Stimulated activated CD4-positive, alpha-beta T cell treated with anti-CD3 and anti-CD28 coated beads, Interleukin-1b, Interleukin-23, amount 100 ng/mL, for 24 hours (primary cell): ENCODE measurements around the gene CDKN2AIPNL.
"Not testable (repeated sequence)": the region's sequence is repeated elsewhere in the genome, so short reads cannot be mapped to it uniquely, and the experiment has no call there.

Experiments used
- DNase-seq, 4 experiments: peaks; one replicate each; pipeline ENCODE4 v3.0.0-alpha.2; 2020; ENCODE audit warnings: low read depth in 4 of 4, low spot score in 1 of 4

CDKN2AIPNL gene

DNA sequence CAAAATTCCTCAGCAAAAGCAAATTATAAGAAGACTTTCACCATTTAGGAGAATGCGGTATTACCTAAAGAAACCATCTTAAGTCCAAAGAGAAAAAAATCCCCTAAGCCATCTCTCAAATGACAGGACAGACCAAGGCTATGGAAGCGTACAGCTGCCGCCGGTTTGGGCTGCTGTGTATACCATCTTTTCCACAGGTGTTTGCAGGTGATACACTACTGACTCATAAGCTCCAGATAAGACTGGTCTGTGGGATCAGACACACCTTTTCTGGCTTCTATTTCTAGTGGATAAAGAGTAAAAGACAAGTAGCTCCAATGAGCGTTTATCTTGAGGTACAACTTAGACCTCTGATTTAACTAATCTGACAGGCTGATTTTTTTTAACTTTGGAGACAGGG is 7.7 kb downstream of the CDKN2AIPNL start:
- DNase-seq = no peak

DNA sequence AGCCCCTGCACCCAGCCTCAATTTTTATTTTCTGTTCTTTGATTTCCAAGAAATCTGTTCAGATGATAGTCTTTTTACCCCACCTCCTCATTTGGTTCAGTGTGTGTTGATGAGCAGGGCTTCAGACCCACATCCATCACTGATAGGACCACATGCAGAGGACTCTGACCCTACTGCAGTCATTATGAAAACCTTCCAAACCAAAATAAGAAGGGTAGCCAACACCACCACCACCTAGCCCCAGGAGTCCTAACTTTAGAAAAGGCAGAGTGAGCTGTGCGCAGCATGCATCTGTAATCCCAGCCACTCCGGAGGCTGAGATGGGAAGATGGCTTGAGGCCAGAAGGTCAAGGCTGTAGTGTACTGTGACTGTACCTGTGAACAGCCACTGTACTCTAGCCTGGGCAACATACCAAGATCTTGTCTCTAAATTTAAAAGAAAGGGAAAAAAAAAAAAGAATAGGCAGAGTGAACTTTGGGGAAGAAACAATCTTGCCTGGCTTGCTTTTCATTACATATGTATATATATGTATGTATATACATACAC is 13.0 kb downstream of the CDKN2AIPNL start:
- DNase-seq = no peak

DNA sequence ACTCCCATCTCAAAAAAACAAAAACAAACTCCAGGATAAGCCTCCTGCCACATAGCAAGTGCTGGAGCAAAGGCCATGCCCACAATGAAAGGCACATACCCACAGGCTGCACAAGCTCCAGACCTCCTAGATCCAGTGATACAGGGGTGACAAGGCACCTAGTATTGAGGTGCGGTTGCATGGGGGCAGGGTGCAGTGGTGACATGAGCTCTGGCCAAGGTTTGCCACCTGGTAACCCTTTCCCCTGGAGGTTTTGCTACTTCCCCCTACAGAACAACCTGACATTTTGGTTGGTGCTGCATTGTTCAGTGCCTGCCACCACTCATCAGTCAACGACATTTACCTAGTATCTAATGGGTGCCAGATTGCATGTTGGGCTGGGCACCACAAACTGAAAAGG is 14.5 kb downstream of the CDKN2AIPNL start:
- no peak for DNase-seq

DNA sequence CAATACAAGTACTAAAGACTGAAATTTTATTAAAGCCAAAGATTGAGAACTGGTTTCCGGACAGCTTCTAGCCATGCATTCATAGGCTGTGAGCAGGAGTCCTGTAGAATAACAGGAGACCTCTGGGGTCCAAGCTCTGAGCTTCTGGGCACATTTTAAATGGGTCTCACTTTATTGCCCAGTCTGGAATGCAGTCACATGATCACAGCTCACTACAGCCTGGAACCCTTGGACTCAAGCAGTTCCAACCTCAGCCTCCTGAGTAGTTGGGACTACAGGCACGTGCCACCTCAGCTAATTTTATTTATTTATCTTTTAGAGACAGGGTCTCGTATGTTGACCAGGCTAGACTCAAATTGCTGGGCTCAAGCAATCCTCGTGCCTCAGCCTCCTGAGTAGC is 15.4 kb downstream of the CDKN2AIPNL start:
- no peak for DNase-seq

DNA sequence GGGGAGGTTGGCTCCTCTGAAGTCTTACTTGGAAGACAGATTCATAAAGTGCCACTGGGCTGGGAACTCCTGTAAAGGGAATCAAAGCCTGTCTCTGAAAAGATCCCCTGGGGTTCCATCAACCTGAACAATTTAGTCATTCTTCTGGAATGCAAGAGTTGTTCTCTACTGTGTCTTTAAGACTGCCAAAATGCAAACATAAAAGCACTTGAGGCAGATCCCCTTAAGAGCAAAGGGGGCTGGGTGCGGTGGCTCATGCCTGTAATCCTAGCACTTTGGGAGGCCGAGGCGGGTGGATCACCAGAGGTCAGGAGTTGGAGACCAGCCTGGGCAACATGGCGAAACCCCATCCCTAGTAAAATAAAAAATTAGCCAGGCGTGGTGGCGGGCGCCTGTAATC is 16.7 kb downstream of the CDKN2AIPNL start:
- DNase-seq = no peak

DNA sequence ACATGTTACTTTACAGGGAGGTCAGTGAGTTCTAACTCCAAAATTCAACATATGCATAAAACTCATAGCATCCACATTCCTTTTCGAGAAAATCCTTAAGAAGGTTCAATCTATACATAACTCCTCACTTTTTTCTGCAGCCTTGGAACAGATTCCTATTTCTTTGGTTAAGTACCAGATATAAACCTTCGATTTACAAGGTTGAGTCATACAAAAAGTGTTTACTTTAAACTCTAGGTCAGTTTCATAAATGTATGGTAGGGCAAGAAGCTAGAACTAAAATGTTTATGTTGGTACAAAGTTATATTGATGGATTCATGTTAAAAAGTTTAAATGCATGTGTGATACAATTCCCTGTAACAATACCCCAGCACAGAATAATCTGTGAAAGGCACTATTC is 19.4 kb downstream of the CDKN2AIPNL start:
- no peak for DNase-seq

DNA sequence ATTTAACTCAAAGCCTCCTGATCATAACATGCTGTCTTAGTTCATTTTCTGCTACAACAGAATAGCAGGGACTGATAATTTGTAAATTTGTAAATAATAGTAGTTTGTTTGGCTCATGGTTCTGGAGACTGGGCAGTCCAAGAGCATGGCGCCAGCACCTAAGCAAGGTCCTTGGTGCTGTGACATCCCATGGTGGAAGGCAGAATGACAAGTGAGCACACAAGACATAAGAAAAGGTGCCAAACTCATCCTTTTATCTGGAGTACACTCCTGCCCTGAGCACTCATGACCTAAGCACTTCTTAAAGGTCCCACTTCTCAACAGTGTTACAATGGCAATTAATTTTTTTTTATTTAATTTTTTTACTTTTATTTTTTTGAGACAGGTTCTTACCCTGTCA is 24.2 kb downstream of the CDKN2AIPNL start:
- DNase-seq = no peak

DNA sequence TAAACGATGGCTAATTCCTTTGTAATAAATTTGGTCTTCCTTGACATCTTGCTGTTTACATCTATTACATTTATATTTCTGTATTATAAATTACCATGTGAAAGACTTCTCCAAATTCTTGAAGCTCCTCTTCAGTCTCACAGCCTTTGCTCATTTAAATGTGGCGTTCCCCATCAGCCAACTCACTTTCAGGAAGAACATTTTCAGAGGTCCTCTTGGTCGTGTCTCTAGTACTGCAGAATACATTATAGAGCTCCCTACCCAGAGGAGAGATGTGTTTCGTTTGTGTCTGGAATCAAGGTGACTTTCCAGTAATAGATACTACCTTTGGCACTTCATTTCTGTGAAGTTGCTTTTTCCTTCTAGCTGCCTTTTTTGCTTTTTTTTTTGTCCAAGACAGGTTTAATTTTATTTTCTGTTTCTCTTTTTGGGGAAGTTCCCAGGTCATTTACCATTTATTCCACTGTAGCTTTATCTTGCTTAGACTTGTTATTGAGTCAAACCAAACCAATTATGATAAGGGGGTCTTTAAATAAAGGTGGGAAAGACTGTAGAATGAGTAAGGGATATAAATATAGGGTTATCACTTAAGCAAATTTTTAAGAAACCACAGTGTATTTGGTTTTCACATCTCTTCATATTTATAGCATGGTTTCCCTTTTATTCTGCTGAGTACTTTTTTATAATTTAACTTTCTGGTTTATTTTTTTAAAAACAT is 27.5 kb downstream of the CDKN2AIPNL start:
- no peak for DNase-seq

DNA sequence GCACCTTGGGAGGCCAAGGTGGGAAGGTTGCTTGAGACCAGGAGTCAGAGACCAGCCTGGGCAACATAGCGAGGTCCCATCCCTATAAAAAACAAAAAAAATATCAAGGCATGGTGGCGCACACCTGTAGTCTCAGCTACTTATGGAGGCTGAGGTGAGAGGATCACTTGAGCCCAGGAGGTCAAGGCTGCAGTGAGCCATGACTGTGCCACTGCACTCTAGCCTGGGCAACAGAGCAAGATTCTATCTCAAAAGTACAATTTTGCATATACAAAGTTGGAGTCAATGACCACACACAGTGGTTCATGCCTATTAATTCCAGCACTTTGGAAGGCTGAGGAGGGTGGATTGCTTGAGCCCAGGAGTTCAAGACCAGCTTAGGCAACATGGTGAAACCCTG is 29.5 kb downstream of the CDKN2AIPNL start:
- not testable (repeated sequence) for DNase-seq

DNA sequence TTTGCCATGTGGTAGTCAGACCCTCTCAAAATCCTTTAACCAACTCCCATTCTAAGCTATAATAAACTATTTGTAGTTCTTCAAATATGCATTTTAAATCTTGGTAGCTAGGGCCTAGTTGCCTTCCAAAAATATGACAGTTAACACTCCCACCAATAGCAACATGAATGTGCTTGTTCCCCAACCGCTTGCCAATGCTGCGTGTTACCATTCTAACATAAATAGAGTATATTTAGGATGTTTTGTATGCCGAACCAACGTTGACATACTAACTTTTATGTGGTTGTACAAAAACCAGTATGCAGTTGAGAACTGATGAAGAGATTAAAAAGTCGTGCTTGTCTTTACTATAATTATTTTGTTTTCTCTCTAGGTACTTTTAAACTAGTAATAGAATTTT is 31.3 kb downstream of the CDKN2AIPNL start:
- no peak for DNase-seq

DNA sequence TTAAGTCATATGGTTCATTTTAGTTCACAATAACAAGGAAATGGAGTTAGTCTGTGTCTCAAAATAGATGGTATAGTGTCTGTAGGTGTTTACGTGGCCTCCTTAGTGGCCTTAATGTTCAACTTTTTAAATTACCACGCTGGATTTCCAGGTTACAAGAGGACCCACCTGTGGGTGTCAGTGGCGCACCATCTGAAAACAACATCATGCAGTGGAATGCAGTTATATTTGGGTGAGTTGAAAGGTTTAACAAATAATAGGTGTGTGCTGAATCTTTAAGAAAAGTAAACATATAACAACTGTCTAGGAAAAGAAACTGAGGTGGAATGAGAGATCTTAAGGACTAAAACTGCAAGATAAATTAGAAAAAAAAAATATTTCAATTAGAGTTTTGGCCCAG is 37.4 kb downstream of the CDKN2AIPNL start:
- no peak for DNase-seq

DNA sequence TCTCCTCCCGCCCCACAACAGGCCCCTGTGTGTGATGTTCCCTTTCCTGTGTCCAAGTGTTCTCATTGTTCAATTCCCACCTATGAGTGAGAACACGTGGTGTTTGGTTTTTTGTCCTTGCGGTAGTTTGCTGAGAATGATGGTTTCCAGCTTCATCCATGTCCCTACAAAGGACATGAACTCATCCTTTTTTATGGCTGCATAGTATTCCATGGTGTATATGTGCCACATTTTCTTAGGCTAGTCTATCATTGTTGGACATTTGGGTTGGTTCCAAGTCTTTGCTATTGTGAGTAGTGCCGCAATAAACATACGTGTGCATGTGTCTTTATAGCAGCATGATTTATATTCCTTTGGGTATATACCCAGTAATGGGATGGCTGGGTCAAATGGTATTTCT is 38.0 kb downstream of the CDKN2AIPNL start:
- DNase-seq = not testable (repeated sequence)

DNA sequence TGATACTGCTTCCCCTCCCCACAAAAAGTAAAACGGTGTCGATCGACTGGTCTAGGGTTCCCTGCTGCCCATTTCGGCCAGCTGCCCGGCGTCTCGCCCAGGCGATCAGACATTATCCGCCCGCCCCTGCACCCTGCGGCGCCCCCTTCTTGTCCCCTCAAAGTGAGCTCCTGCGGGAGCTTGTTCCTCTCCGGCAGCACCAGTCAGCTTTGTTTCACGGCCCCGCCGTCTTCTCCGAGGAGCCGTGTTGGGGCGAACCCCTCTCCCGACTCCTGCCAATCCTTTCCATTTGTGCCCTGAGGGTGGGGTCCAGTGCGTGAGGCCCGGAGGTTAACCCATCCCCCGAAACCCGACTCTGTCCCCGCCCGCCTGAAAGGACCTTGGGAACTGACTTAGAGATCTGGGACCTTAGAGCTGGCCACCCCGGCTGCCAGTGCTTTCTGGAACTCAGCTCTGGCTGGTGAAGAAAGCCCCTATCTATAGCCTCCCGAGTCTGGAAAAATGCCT is 39.8 kb downstream of the CDKN2AIPNL start:
- DNase-seq = peak in 3 of 4 experiments; percentile 13 to 30 (median 18)

DNA sequence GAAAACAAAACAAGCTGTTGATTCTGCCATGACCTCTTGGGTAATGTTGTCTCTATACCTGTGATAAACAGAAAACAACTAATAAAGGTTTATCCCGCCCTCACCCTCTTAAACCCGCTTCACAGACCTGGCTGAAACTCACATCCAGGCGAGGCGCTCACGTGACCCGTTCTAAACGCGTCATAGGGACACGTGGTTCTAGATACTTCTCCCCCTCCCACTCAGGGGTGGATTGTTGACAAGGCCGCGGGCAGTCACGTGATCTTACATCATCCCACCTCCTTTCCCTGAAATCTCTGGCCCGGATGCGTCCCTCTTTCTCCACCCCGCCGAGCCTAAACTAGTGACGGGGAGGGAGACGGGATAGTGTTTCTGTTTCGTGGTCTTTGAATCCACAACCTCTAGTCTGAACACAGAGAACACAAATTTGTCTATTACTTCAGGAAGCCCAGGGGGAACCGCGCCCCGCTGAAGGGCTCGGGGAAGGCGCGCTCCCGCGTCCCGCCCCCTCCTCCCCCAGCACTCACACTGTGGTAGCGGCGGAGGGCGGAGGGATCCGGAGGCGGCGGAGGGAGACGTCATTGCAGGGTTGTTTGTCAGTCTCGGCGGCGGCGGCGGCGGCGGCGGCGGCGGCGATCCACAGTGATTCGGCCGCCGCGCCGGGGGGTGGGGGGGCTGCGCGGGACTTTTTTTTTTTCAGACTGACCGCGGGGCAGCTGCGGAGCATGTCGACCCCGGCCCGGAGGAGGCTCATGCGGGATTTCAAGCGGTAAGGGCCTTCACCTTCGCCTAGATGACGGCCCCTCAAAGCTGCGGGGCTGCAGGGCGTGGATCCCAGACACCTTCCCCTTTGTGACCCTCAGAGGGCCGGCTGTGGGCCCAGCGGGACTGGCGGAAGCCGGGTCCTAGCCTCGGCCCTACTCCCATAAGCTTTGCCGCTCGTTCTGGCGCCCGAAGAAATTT is 40.5 kb downstream of the CDKN2AIPNL start, which contains the start of gene UBE2B:
UBE2B (plus strand) TSS at position 699 of the 963 bp plus-strand sequence; CDS start at position 726, 27 bp downstream.
- DNase-seq = peak; percentile 91 to 97 (median 92)

DNA sequence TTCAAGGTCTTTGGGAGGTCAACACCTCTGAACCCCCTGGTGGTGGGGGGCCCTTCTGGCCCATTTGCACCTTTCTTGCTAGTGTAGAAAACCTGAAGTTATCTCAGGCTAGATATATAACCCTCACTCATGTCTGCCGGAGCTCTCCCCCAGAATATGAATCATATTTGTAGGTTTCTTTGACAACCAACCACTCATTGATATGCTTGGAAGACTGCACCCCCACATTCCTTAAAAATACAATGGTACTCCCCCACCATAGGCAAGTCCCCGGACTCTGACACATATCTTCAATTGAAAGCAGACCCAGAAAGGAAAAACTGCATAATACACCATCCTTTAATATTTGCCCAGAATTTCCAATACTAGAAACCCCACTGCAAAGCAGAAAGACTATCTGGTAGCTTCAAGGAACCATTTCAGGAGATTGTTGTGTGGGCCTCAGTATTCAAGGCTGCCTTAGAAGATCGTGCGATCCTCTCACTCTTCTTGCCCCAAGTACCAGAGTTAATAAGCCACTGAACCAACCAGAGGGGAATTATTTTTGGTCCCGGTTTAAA is 41.3 kb downstream of the CDKN2AIPNL start:
- DNase-seq = no peak

DNA sequence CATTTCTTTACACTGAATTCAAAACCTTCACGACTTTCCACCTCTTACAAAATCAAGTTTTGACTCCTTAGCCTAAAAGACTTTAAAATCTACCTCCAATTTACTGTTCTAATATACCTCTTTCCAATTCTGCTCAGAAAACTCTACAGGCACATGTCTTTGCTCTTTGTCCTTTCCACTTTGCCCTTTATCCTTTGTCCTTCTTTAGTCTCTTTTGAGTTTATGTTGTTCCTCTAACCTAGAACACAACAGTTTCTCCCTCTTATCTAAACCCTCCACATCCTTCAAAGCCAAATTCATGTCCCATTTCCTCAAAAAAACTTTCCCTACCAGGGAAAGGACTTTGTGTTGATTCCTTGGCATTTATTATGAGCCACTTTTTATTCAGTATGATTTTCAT is 46.1 kb downstream of the CDKN2AIPNL start:
- DNase-seq = no peak

DNA sequence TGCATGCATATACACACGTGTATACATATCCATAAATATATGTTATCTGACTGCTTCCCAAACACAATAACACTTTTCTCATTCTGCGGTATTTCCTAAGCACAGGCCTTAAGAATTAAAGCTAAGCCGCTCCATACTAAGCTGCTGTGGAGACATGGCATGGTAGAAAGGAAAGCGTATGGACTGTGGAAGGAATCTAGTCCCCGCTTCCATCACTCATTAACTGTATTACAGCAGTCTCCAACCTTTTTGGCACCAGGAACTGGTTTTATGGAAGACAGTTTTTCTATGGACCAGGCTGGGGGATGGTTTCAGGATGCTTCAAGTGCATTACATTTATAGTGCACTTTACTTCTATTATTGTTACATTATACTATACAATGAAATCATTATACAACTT is 56.0 kb downstream of the CDKN2AIPNL start:
- DNase-seq = no peak
